HK-2 (cell line): ENCODE measurements around the gene ERC2.

Experiments
- DNase-seq: peaks from one replicate; pipeline ENCODE4 v3.0.0-alpha.2; 2018; ENCODE audit not compliant: unreplicated experiment

ERC2 gene

GRCh38 chr3:56001537-56001936 is 466.7 kb downstream of the ERC2 start:
- no peak for DNase-seq

GRCh38 chr3:55989366-55989765 is 478.9 kb downstream of the ERC2 start:
- DNase-seq: no peak

GRCh38 chr3:55988905-55989304 is 479.4 kb downstream of the ERC2 start:
- no peak for DNase-seq

GRCh38 chr3:55984626-55985025 is 483.6 kb downstream of the ERC2 start:
- DNase-seq: no peak

- no peak for DNase-seq
Observed at GRCh38 chr3:55978953-55979352, 489.3 kb downstream of the ERC2 start.

GRCh38 chr3:55974421-55975165 is 493.7 kb downstream of the ERC2 start:
- no peak for DNase-seq

- no peak for DNase-seq
Observed at GRCh38 chr3:55969634-55970033, 498.6 kb downstream of the ERC2 start.

GRCh38 chr3:55968331-55968730 is 499.9 kb downstream of the ERC2 start:
- no peak for DNase-seq

- DNase-seq: no peak
Observed at GRCh38 chr3:55966566-55966965, 501.7 kb downstream of the ERC2 start.

GRCh38 chr3:55965776-55966175 is 502.5 kb downstream of the ERC2 start:
- no peak for DNase-seq

GRCh38 chr3:55964491-55964985 is 503.7 kb downstream of the ERC2 start:
- no peak for DNase-seq

GRCh38 chr3:55963601-55964000 is 504.7 kb downstream of the ERC2 start:
- DNase-seq: no peak

GRCh38 chr3:55959471-55960080 is 508.7 kb downstream of the ERC2 start:
- no peak for DNase-seq

GRCh38 chr3:55958605-55959004 is 509.7 kb downstream of the ERC2 start:
- DNase-seq: no peak

- DNase-seq: no peak
Observed at GRCh38 chr3:55955891-55956477, 512.3 kb downstream of the ERC2 start.

GRCh38 chr3:55951388-55951787 is 516.9 kb downstream of the ERC2 start:
- no peak for DNase-seq

- no peak for DNase-seq
Observed at GRCh38 chr3:55947406-55947805, 520.9 kb downstream of the ERC2 start.

GRCh38 chr3:55946574-55947160 is 521.6 kb downstream of the ERC2 start:
- no peak for DNase-seq

- no peak for DNase-seq
Observed at GRCh38 chr3:55942868-55943267, 525.4 kb downstream of the ERC2 start.

- DNase-seq: no peak
Observed at GRCh38 chr3:55939287-55939686, 529.0 kb downstream of the ERC2 start.

GRCh38 chr3:55937301-55937700 is 531.0 kb downstream of the ERC2 start:
- no peak for DNase-seq

- DNase-seq: no peak
Observed at GRCh38 chr3:55936549-55937052, 531.7 kb downstream of the ERC2 start.
